Type B pancreatic cell (in vitro differentiated cells): ENCODE measurements around the gene SLC10A3. TPM values are rescaled to one million over a fixed set of nuclear protein-coding genes. Genes with fewer than 3 reads are reported as not detected.

ENCODE experiments used
- DNase-seq: peaks from one replicate; pipeline ENCODE4 v3.0.0; 2021; ENCODE audit warnings: mixed read lengths; ENCODE audit not compliant: unreplicated experiment; ENCODE audit errors: extremely low spot score
- H3K27ac Mint-ChIP-seq: 2 replicates; pipeline ENCODE4 v1.8.0; 2021; ENCODE audit warnings: mild to moderate bottlenecking, mixed read lengths
- H3K27me3 Mint-ChIP-seq: 2 replicates; pipeline ENCODE4 v1.8.0; 2021; ENCODE audit warnings: mixed read lengths
- H3K36me3 Mint-ChIP-seq: 2 replicates; pipeline ENCODE4 v1.8.0; 2021; ENCODE audit warnings: mixed read lengths
- H3K4me1 Mint-ChIP-seq: one replicate; pipeline ENCODE4 v1.8.0; 2021; ENCODE audit warnings: mixed read lengths; ENCODE audit not compliant: unreplicated experiment
- H3K4me3 Mint-ChIP-seq: 2 replicates; pipeline ENCODE4 v1.8.0; 2021; ENCODE audit warnings: mild to moderate bottlenecking, mixed read lengths
- H3K9me3 Mint-ChIP-seq: 2 replicates; pipeline ENCODE4 v1.8.0; 2021; ENCODE audit warnings: mixed read lengths
- CTCF ChIP-seq: fragments of 200-600 bp; sonication (generic); conservative IDR thresholded peaks from 2 replicates; pipeline ENCODE4 v1.5.0; 2021; ENCODE audit warnings: antibody characterized with exemption, mild to moderate bottlenecking
- total RNA-seq: library from RNA; stranded (reverse); gene quantifications from 2 replicates; pipeline ENCODE4 v1.2.1, GENCODE V29; 2021; ENCODE audit warnings: low replicate concordance

SLC10A3 gene
- total RNA-seq, 1 donor from 2014 or later = 13.0 TPM

- Mint-ChIP-seq H3K27ac (no peak overlapping the region), H3K4me1 (no peaks in the 10 kb centered on the region), H3K4me3 (no peak overlapping the region), H3K36me3 (no peaks in the 10 kb centered on the region), H3K27me3 (no peaks in the 10 kb centered on the region), H3K9me3 (no peaks in the 10 kb centered on the region)
- no peak for DNase-seq
- no peak for TF ChIP-seq CTCF
Measured at GRCh38 chrX:154468217-154468616, 22.2 kb downstream of the SLC10A3 start.

GRCh38 chrX:154467556-154467955, 22.9 kb downstream of the SLC10A3 start:
- Mint-ChIP-seq H3K27ac (no peak overlapping the region), H3K9me3 (no peaks in the 10 kb centered on the region), H3K4me1 (no peaks in the 10 kb centered on the region), H3K4me3 (no peak overlapping the region), H3K27me3 (no peaks in the 10 kb centered on the region), H3K36me3 (no peaks in the 10 kb centered on the region)
- DNase-seq = no peak
- TF ChIP-seq CTCF = no peak

GRCh38 chrX:154466907-154467306, 23.5 kb downstream of the SLC10A3 start:
- Mint-ChIP-seq H3K27ac (no peak overlapping the region), H3K9me3 (no peaks in the 10 kb centered on the region), H3K4me1 (no peaks in the 10 kb centered on the region), H3K36me3 (no peaks in the 10 kb centered on the region), H3K27me3 (no peaks in the 10 kb centered on the region), H3K4me3 (no peak overlapping the region)
- DNase-seq = no peak
- no peak for TF ChIP-seq CTCF

- Mint-ChIP-seq H3K27ac (no peak overlapping the region), H3K27me3 (no peaks in the 10 kb centered on the region), H3K4me3 (no peak overlapping the region), H3K9me3 (no peaks in the 10 kb centered on the region), H3K4me1 (no peaks in the 10 kb centered on the region), H3K36me3 (no peaks in the 10 kb centered on the region)
- TF ChIP-seq CTCF = no peak
- DNase-seq = no peak
Measured at GRCh38 chrX:154466036-154466435, 24.4 kb downstream of the SLC10A3 start.

GRCh38 chrX:154465601-154466000, 24.8 kb downstream of the SLC10A3 start:
- no peak overlapping the region for H3K4me3 Mint-ChIP-seq
- no peaks in the 10 kb centered on the region for H3K36me3 Mint-ChIP-seq
- H3K27me3 Mint-ChIP-seq = no peaks in the 10 kb centered on the region
- H3K27ac Mint-ChIP-seq = no peak overlapping the region
- no peaks in the 10 kb centered on the region for H3K9me3 Mint-ChIP-seq
- no peak for TF ChIP-seq CTCF
- no peaks in the 10 kb centered on the region for H3K4me1 Mint-ChIP-seq
- DNase-seq = no peak

GRCh38 chrX:154464806-154465365, 25.5 kb downstream of the SLC10A3 start:
- H3K27me3 Mint-ChIP-seq = no peaks in the 10 kb centered on the region
- TF ChIP-seq CTCF = no peak
- H3K9me3 Mint-ChIP-seq = no peaks in the 10 kb centered on the region
- no peaks in the 10 kb centered on the region for H3K36me3 Mint-ChIP-seq
- no peak overlapping the region for H3K27ac Mint-ChIP-seq
- no peak overlapping the region for H3K4me3 Mint-ChIP-seq
- no peaks in the 10 kb centered on the region for H3K4me1 Mint-ChIP-seq
- DNase-seq = no peak
